Frontal cortex (tissue), 4 donors: Measurements from ENCODE around the gene PCDHA1. TPM values are rescaled to one million over a fixed set of nuclear protein-coding genes. Genes with fewer than 3 reads are reported as not detected.

ENCODE experiments used
- DNase-seq, 2 donors: peaks; one replicate each; pipeline ENCODE4 v3.0.0; 2012; ENCODE audit warnings: low spot score in 2 of 2
- FAIRE-seq: peaks from 2 replicates; lab custom pipeline; 2012; peaks lifted over from hg19 to GRCh38; lab: Jason Lieb, UNC
- small RNA-seq: library from RNA; depleted of rRNA; stranded (forward); fragments of <200 nt; gene quantifications from one replicate; pipeline ENCODE3, GENCODE V24; 2014
- total RNA-seq: library from RNA; depleted of rRNA; stranded (reverse); fragments of >200 nt; gene quantifications from one replicate; pipeline ENCODE4 v1.2.3, GENCODE V29; 2014
- donor health status: control.
- donor health status: control.
- donor health status: control.

The PCDHA1 gene
- total RNA-seq, 1 donor from 2014 or later, result 8.6 TPM

- FAIRE-seq (no peak), DNase-seq (no peak)
These were observed 224.3 kb downstream of the PCDHA1 start for GRCh38 chr5:141010047-141010793.

GRCh38 chr5:141017943-141018342 lies 232.0 kb downstream of the PCDHA1 start:
- FAIRE-seq (no peak), DNase-seq (no peak)

- no peak for DNase-seq
- FAIRE-seq, result no peak
These were observed 236.4 kb downstream of the PCDHA1 start for GRCh38 chr5:141022384-141022783.

GRCh38 chr5:141031006-141031405 lies 245.1 kb downstream of the PCDHA1 start:
- no peak for FAIRE-seq

GRCh38 chr5:141032626-141033025 lies 246.7 kb downstream of the PCDHA1 start:
- FAIRE-seq (no peak), DNase-seq (no peak)

More at GRCh38 chr5:141031006-141031405, 245.1 kb downstream of the PCDHA1 start:
- no peak for DNase-seq

- DNase-seq (no peak), FAIRE-seq (no peak)
These were observed 253.1 kb downstream of the PCDHA1 start for GRCh38 chr5:141039061-141039460.

GRCh38 chr5:141039517-141039916 lies 253.6 kb downstream of the PCDHA1 start:
- FAIRE-seq, result no peak
- no peak for DNase-seq

GRCh38 chr5:141040093-141040770 lies 254.3 kb downstream of the PCDHA1 start:
- FAIRE-seq, result no peak
- DNase-seq, result peak; percentile 41 to 44

GRCh38 chr5:141040771-141041426 lies 255.0 kb downstream of the PCDHA1 start:
- peak; percentile 99 for FAIRE-seq
- peak; percentile 84 to 86 for DNase-seq

GRCh38 chr5:141041427-141041785 lies 255.5 kb downstream of the PCDHA1 start:
- no peak for DNase-seq
- FAIRE-seq, result no peak

GRCh38 chr5:141042555-141042954 lies 256.6 kb downstream of the PCDHA1 start:
- FAIRE-seq, result no peak
- DNase-seq, result no peak

GRCh38 chr5:141050622-141051520 lies 264.9 kb downstream of the PCDHA1 start, which contains the start of gene PCDHB1:
TSS of gene PCDHB1 (plus strand) at chr5:141051374. CDS start at chr5:141051471, 97 bp downstream.
- DNase-seq (no peak), FAIRE-seq (no peak)

GRCh38 chr5:141051521-141051866 lies 265.6 kb downstream of the PCDHA1 start:
- DNase-seq (no peak), FAIRE-seq (no peak)

Small RNA genes within 50 kb of the gene (small RNA-seq; reads per million reads assigned to genes)
- gene AC010223.1, result not detected

Other genes starting within 250 kb of the PCDHA1 start
- not detected for gene EIF4EBP3, start 238.5 kb upstream of the PCDHA1 start, total RNA-seq
- gene SRA1, start 228.7 kb upstream of the PCDHA1 start, total RNA-seq, result 17.1 TPM
- 23.2 TPM for gene APBB3, start 221.5 kb upstream of the PCDHA1 start, total RNA-seq
- gene SLC35A4, start 221.3 kb upstream of the PCDHA1 start, total RNA-seq, result 2.0 TPM
- gene CD14, start 153.0 kb upstream of the PCDHA1 start, total RNA-seq, result 11.4 TPM
- gene TMCO6, start 146.7 kb upstream of the PCDHA1 start, total RNA-seq, result 5.7 TPM
- gene NDUFA2, start 138.5 kb upstream of the PCDHA1 start, total RNA-seq, result 28.5 TPM
- gene IK, start 138.3 kb upstream of the PCDHA1 start, total RNA-seq, result 83.6 TPM
- 12.6 TPM for gene WDR55, start 121.2 kb upstream of the PCDHA1 start, total RNA-seq
- 0.82 TPM for gene DND1, start 112.6 kb upstream of the PCDHA1 start, total RNA-seq
- gene HARS1, start 94.8 kb upstream of the PCDHA1 start, total RNA-seq, result 74.2 TPM
- 25.7 TPM for gene HARS2, start 94.7 kb upstream of the PCDHA1 start, total RNA-seq
- gene ZMAT2, start 85.7 kb upstream of the PCDHA1 start, total RNA-seq, result 68.1 TPM
- 10.6 TPM for gene PCDHA2, start 8.7 kb downstream of the PCDHA1 start, total RNA-seq
- gene PCDHA3, start 14.9 kb downstream of the PCDHA1 start, total RNA-seq, result 16.3 TPM
- gene PCDHA4, start 20.9 kb downstream of the PCDHA1 start, total RNA-seq, result 12.2 TPM
- gene PCDHA5, start 35.5 kb downstream of the PCDHA1 start, total RNA-seq, result 8.2 TPM
- 17.1 TPM for gene PCDHA6, start 41.8 kb downstream of the PCDHA1 start, total RNA-seq
- gene PCDHA7, start 48.1 kb downstream of the PCDHA1 start, total RNA-seq, result 15.5 TPM
- gene PCDHA8, start 55.0 kb downstream of the PCDHA1 start, total RNA-seq, result 8.2 TPM
- 9.8 TPM for gene PCDHA9, start 62.2 kb downstream of the PCDHA1 start, total RNA-seq
- 10.6 TPM for gene PCDHA10, start 69.8 kb downstream of the PCDHA1 start, total RNA-seq
- 29.3 TPM for gene PCDHA11, start 82.8 kb downstream of the PCDHA1 start, total RNA-seq
- gene PCDHA12, start 89.2 kb downstream of the PCDHA1 start, total RNA-seq, result 11.0 TPM
- 13.5 TPM for gene PCDHA13, start 96.0 kb downstream of the PCDHA1 start, total RNA-seq
- gene PCDHAC1, start 140.2 kb downstream of the PCDHA1 start, total RNA-seq, result 76.2 TPM
- gene PCDHAC2, start 180.3 kb downstream of the PCDHA1 start, total RNA-seq, result 29.8 TPM